ENCODE measurements around the gene RTP5. TPM values are rescaled to one million over a fixed set of nuclear protein-coding genes. Genes with fewer than 3 reads are reported as not detected.

The RTP5 gene
- total RNA-seq, 1 donor from 2014 or later, result not detected

- no peak for DNase-seq (ENCODE audit: low read depth, low spot score)
Measured at GRCh38 chr2:241857572-241858121, 11.9 kb upstream of the RTP5 start.

- no peak for DNase-seq (ENCODE audit: low read depth, low spot score)
Measured at GRCh38 chr2:241858206-241859016, 11.1 kb upstream of the RTP5 start, which contains the start of gene PDCD1. TSS of gene PDCD1 (minus strand) at chr2:241858894. CDS start at chr2:241858838, 56 bp downstream.

GRCh38 chr2:241859017-241859435 lies 10.5 kb upstream of the RTP5 start:
- no peak for DNase-seq (ENCODE audit: low read depth, low spot score)

- no peak for DNase-seq (ENCODE audit: low read depth, low spot score)
Measured at GRCh38 chr2:241859436-241860183, 9.9 kb upstream of the RTP5 start.

GRCh38 chr2:241860184-241861078 lies 9.1 kb upstream of the RTP5 start:
- no peak for DNase-seq (ENCODE audit: low read depth, low spot score)

- DNase-seq (ENCODE audit: low read depth, low spot score), result no peak
Measured at GRCh38 chr2:241861264-241861663, 8.3 kb upstream of the RTP5 start.

- no peak for DNase-seq (ENCODE audit: low read depth, low spot score)
Measured at GRCh38 chr2:241862093-241862492, 7.4 kb upstream of the RTP5 start.

GRCh38 chr2:241862775-241863535 lies 6.6 kb upstream of the RTP5 start:
- DNase-seq (ENCODE audit: low read depth, low spot score), result no peak

GRCh38 chr2:241863536-241863954 lies 6.0 kb upstream of the RTP5 start:
- DNase-seq (ENCODE audit: low read depth, low spot score), result no peak

- DNase-seq (ENCODE audit: low read depth, low spot score), result no peak
Measured at GRCh38 chr2:241864168-241864849, 5.2 kb upstream of the RTP5 start.

- DNase-seq (ENCODE audit: low read depth, low spot score), result no peak
Measured at GRCh38 chr2:241864850-241865213, 4.7 kb upstream of the RTP5 start.

GRCh38 chr2:241865416-241865956 lies 4.0 kb upstream of the RTP5 start:
- no peak for DNase-seq (ENCODE audit: low read depth, low spot score)

- no peak for DNase-seq (ENCODE audit: low read depth, low spot score)
Measured at GRCh38 chr2:241865957-241866789, 3.4 kb upstream of the RTP5 start.

- DNase-seq (ENCODE audit: low read depth, low spot score), result no peak
Measured at GRCh38 chr2:241866790-241867645, 2.5 kb upstream of the RTP5 start.

- no peak for DNase-seq (ENCODE audit: low read depth, low spot score)
Measured at GRCh38 chr2:241867776-241868420, 1.6 kb upstream of the RTP5 start.

GRCh38 chr2:241868661-241869081 lies 858 bp upstream of the RTP5 start:
- DNase-seq (ENCODE audit: low read depth, low spot score), result no peak

GRCh38 chr2:241870081-241870541 lies 582 bp downstream of the RTP5 start:
- no peak for DNase-seq (ENCODE audit: low read depth, low spot score)
